RWPE2 (cell line): ENCODE data around the gene KIF6.

ENCODE experiments used
- ATAC-seq: fragments of 200-7000 bp; cut with Tn5 transposase; 3 replicates; pipeline ENCODE4 v1.9.1; 2021; ENCODE audit warnings: low read depth
- DNase-seq: peaks from one replicate; pipeline ENCODE4 v3.0.0-alpha.2; 2020; ENCODE audit warnings: low spot score
- H3K27ac ChIP-seq: fragments of 450-650 bp; 2 replicates; pipeline ENCODE4 v1.5.1; 2017; ENCODE audit warnings: mild to moderate bottlenecking; ENCODE audit not compliant: poor library complexity, severe bottlenecking
- H3K27me3 ChIP-seq: fragments of 250-450 bp; sonication (Bioruptor Pico); 2 replicates; pipeline ENCODE4 v1.5.1; 2021; ENCODE audit warnings: mild to moderate bottlenecking, moderate library complexity; ENCODE audit not compliant: insufficient read depth, poor library complexity, severe bottlenecking
- H3K36me3 ChIP-seq: fragments of 250-450 bp; sonication (Bioruptor Pico); 2 replicates; pipeline ENCODE4 v1.5.1; 2020; ENCODE audit warnings: low read depth, mild to moderate bottlenecking, moderate library complexity
- H3K4me1 ChIP-seq: fragments of 250-450 bp; sonication (Bioruptor Pico); 2 replicates; pipeline ENCODE4 v1.5.1; 2021; ENCODE audit warnings: mild to moderate bottlenecking, moderate library complexity; ENCODE audit not compliant: insufficient read depth, poor library complexity, severe bottlenecking
- H3K4me3 ChIP-seq: fragments of 250-450 bp; sonication (Bioruptor Pico); 2 replicates; pipeline ENCODE4 v1.5.1; 2021; ENCODE audit warnings: mild to moderate bottlenecking, moderate library complexity; ENCODE audit not compliant: severe bottlenecking
- H3K9me3 ChIP-seq: fragments of 250-450 bp; sonication (Bioruptor Pico); 2 replicates; pipeline ENCODE4 v1.5.1; 2021; ENCODE audit warnings: mild to moderate bottlenecking, moderate library complexity; ENCODE audit not compliant: severe bottlenecking
- TF ChIP-seq, protein P1 (sequence below): fragments of 450-650 bp; IDR thresholded peaks from one replicate; pipeline ENCODE4 v1.5.1; 2017; ENCODE audit warnings: mild to moderate bottlenecking, moderate library complexity; ENCODE audit not compliant: poor library complexity, severe bottlenecking

Gene KIF6

DNA sequence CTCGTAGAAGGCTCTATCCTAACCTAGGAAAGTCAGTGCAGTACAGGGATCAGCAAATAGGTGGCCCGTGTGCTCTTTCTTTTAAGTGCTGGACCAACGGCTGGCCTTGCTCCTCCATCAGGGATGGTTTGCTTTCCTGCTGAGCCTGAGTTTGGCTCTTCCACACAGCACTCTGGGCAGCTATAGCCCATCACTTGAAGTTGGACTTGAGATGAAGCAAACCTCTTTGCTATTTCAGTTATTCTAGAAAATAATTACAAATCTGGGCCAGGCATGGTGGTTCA lies 335.8 kb downstream of the KIF6 start:
- DNase-seq (no peak), ATAC-seq (no peak)
- Histone ChIP-seq H3K4me3 (no peak overlapping the region), H3K27me3 (no peaks in the 10 kb centered on the region), H3K36me3 (no peaks in the 10 kb centered on the region), H3K4me1 (no peaks in the 10 kb centered on the region), H3K27ac (no peak overlapping the region), H3K9me3 (no peaks in the 10 kb centered on the region)
- TF ChIP-seq, protein P1, sequence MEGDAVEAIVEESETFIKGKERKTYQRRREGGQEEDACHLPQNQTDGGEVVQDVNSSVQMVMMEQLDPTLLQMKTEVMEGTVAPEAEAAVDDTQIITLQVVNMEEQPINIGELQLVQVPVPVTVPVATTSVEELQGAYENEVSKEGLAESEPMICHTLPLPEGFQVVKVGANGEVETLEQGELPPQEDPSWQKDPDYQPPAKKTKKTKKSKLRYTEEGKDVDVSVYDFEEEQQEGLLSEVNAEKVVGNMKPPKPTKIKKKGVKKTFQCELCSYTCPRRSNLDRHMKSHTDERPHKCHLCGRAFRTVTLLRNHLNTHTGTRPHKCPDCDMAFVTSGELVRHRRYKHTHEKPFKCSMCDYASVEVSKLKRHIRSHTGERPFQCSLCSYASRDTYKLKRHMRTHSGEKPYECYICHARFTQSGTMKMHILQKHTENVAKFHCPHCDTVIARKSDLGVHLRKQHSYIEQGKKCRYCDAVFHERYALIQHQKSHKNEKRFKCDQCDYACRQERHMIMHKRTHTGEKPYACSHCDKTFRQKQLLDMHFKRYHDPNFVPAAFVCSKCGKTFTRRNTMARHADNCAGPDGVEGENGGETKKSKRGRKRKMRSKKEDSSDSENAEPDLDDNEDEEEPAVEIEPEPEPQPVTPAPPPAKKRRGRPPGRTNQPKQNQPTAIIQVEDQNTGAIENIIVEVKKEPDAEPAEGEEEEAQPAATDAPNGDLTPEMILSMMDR, result no peak

DNA sequence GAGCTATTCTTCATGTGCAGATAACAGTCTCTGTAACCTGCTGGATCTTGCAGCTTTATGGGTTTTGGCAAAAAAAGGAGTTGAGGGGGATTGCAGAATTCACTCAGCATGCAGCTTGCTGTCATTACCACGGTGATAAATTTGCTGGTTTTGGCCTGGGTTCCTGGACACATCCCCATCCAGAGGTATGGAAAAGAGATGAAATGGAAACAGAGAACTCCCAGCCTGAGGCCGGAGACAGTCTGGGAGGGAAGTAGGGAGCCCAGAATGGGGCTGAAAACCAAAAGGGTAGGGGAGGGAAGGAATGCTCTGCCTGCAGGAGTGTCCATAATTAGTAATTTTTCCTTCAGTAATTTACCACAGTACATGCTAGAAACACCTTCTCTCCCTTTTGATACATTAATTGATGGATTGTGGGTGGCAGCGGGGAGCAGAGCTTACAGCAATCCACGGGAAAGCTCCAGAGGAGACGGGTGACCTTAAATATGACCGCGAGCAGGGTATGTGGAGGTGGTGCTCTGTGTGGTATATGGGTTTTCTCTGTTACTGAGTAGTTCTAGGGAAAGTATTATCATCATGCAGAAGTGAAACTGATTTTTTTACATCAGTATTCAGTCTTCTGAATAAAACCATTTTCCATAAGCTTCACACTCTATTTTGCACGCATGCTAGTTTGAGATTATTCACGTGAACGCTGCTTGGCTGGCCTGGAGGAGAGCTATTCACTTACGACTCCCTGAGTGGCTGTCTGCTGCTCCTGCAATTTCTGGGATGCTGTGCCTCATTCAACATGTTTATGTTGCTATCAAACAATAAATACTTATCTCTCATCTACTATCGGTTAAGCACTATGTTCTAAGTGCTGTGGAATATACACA lies 336.4 kb downstream of the KIF6 start:
- DNase-seq, result no peak
- no peaks in the 10 kb centered on the region for H3K4me1 ChIP-seq

GRCh38 chr6:39387785-39388184 lies 337.4 kb downstream of the KIF6 start:
- H3K27me3 ChIP-seq, result no peaks in the 10 kb centered on the region
- H3K4me1 ChIP-seq, result no peaks in the 10 kb centered on the region
- no peak overlapping the region for H3K27ac ChIP-seq
- no peaks in the 10 kb centered on the region for H3K9me3 ChIP-seq
- peak; percentile 53; the same call in 1 of the 3 replicates for ATAC-seq
- DNase-seq, result no peak
- TF ChIP-seq, protein P1, result no peak
- no peaks in the 10 kb centered on the region for H3K36me3 ChIP-seq
- no peak overlapping the region for H3K4me3 ChIP-seq

More for the DNA sequence above, 336.4 kb downstream of the KIF6 start:
- H3K9me3 ChIP-seq, result no peaks in the 10 kb centered on the region
- H3K27me3 ChIP-seq, result no peaks in the 10 kb centered on the region
- TF ChIP-seq, protein P1, result no peak
- H3K27ac ChIP-seq, result no peak overlapping the region
- no peaks in the 10 kb centered on the region for H3K36me3 ChIP-seq
- ATAC-seq, result no peak
- H3K4me3 ChIP-seq, result no peak overlapping the region

DNA sequence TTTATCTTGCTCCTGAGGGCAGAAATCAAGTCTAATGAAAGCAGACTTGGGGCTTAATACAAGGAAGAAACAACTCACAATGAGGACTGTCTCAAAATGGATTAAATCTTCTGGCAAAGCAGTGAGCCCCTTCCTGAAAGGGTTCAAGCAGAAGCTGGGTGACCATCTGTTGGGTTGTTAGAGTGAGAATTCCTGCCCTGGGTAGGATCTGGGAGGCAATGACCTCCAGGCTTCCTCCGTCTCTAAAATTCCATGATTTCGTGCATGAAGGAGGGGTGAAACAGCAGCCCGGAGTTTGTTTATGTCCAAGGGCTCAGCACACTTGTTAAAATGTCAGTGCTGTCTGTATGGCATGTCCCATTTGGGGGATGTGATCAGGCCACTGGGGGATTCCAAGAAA lies 338.7 kb downstream of the KIF6 start:
- TF ChIP-seq, protein P1, result no peak
- ATAC-seq, result no peak
- no peak overlapping the region for H3K4me3 ChIP-seq
- no peaks in the 10 kb centered on the region for H3K9me3 ChIP-seq
- no peak overlapping the region for H3K27ac ChIP-seq
- H3K36me3 ChIP-seq, result no peaks in the 10 kb centered on the region
- H3K27me3 ChIP-seq, result no peaks in the 10 kb centered on the region
- DNase-seq, result no peak
- no peaks in the 10 kb centered on the region for H3K4me1 ChIP-seq

- Histone ChIP-seq H3K27me3 (no peaks in the 10 kb centered on the region), H3K4me1 (no peaks in the 10 kb centered on the region), H3K9me3 (no peaks in the 10 kb centered on the region), H3K36me3 (no peaks in the 10 kb centered on the region), H3K27ac (no peak overlapping the region), H3K4me3 (no peak overlapping the region)
- TF ChIP-seq, protein P1, result no peak
- ATAC-seq, result no peak
- DNase-seq, result no peak
Measured at GRCh38 chr6:39381550-39382140, 343.6 kb downstream of the KIF6 start.
